NCI-H2227 (cell line): Measurements from ENCODE around the gene PGLYRP3.
"Not testable (repeated sequence)": the region's sequence is repeated elsewhere in the genome, so short reads cannot be mapped to it uniquely, and the experiment has no call there.

Source experiments
- DNase-seq: peaks from one replicate; lab custom pipeline; 2025; ENCODE audit not compliant: unreplicated experiment; lab: John Stamatoyannopoulos, UW

Gene PGLYRP3

GRCh38 chr1:153349363-153350320 is 36.9 kb upstream of the PGLYRP3 start:
- no peak for DNase-seq

- no peak for DNase-seq
Observed at GRCh38 chr1:153348511-153349362, 36.0 kb upstream of the PGLYRP3 start, which contains the start of gene PGLYRP4. Gene PGLYRP4 (minus strand): TSS chr1:153348841. CDS start chr1:153347932, 909 bp downstream.

GRCh38 chr1:153347856-153348255 is 35.1 kb upstream of the PGLYRP3 start:
- DNase-seq: no peak

GRCh38 chr1:153347049-153347448 is 34.3 kb upstream of the PGLYRP3 start:
- not testable (repeated sequence) for DNase-seq

- DNase-seq: no peak
Observed at GRCh38 chr1:153346077-153346723, 33.4 kb upstream of the PGLYRP3 start.

GRCh38 chr1:153345187-153346076 is 32.7 kb upstream of the PGLYRP3 start:
- DNase-seq: no peak

- DNase-seq: no peak
Observed at GRCh38 chr1:153344718-153345025, 31.9 kb upstream of the PGLYRP3 start.

- DNase-seq: no peak
Observed at GRCh38 chr1:153343811-153344717, 31.3 kb upstream of the PGLYRP3 start.

GRCh38 chr1:153343040-153343681 is 30.4 kb upstream of the PGLYRP3 start:
- no peak for DNase-seq

- DNase-seq: no peak
Observed at GRCh38 chr1:153342178-153342577, 29.4 kb upstream of the PGLYRP3 start.

GRCh38 chr1:153341431-153341934 is 28.7 kb upstream of the PGLYRP3 start:
- no peak for DNase-seq

GRCh38 chr1:153340356-153340755 is 27.6 kb upstream of the PGLYRP3 start:
- no peak for DNase-seq

- no peak for DNase-seq
Observed at GRCh38 chr1:153339802-153340201, 27.1 kb upstream of the PGLYRP3 start.

- no peak for DNase-seq
Observed at GRCh38 chr1:153337980-153338853, 25.5 kb upstream of the PGLYRP3 start.

- no peak for DNase-seq
Observed at GRCh38 chr1:153336650-153337049, 23.9 kb upstream of the PGLYRP3 start.

- no peak for DNase-seq
Observed at GRCh38 chr1:153333902-153334301, 21.1 kb upstream of the PGLYRP3 start.

- no peak for DNase-seq
Observed at GRCh38 chr1:153324912-153325311, 12.2 kb upstream of the PGLYRP3 start.

- DNase-seq: no peak
Observed at GRCh38 chr1:153322568-153322967, 9.8 kb upstream of the PGLYRP3 start.
